Measurements from ENCODE around the gene SLC25A18. TPM values are rescaled to one million over a fixed set of nuclear protein-coding genes. Genes with fewer than 3 reads are reported as not detected.

Gene SLC25A18
- total RNA-seq, 1 experiment from 2014 or later: 0.45 TPM

- Histone ChIP-seq H3K9me3 (ENCODE audit: low read depth, low read length, poor library complexity, severe bottlenecking) (no peaks in the 10 kb centered on the region), H3K4me3 (ENCODE audit: low read depth, low read length, poor library complexity, severe bottlenecking) (no peak overlapping the region), H3K27me3 (replicated peaks; ENCODE audit: insufficient read depth, low read depth, low read length, poor library complexity) (no peaks in the 10 kb centered on the region), H3K27ac (ENCODE audit: low read depth, low read length, poor library complexity, severe bottlenecking) (no peak overlapping the region), H3K4me1 (ENCODE audit: insufficient read depth, low read length, poor library complexity, severe bottlenecking) (no peaks in the 10 kb centered on the region), H3K36me3 (ENCODE audit: insufficient read depth, low read length, poor library complexity, severe bottlenecking) (no peaks in the 10 kb centered on the region)
- CTCF ChIA-PET: interaction anchor here (0.6 kb wide), 1 partner anchor 176 kb away, joined by 6 read pairs; no protein-coding TSS in a partner anchor
- intact Hi-C loops (cut with micrococcal nuclease; ENCODE audit: unreplicated experiment): no loop called here
- TF ChIP-seq CTCF (conservative IDR thresholded peaks at IDR 0.05; ENCODE audit: low read depth, low read length): no peak
- TF ChIP-seq EZH2 (IDR thresholded peaks at IDR 0.05; ENCODE audit: borderline replicate concordance, low read depth, low read length, poor library complexity, severe bottlenecking): no peak
- BruUV-seq (replicated peaks): no TSS peak
- POLR2A ChIA-PET (ENCODE audit: low non-redundant PET): interaction anchor here (0.7 kb wide), 1 partner anchor 74 kb away, joined by 8 read pairs; no protein-coding TSS in a partner anchor
- DNase-seq (ENCODE audit: low spot score): peak; percentile 7
These were observed 26.1 kb upstream of the SLC25A18 start for GRCh38 chr22:17537155-17537554.

GRCh38 chr22:17540481-17540880, 22.8 kb upstream of the SLC25A18 start:
- Histone ChIP-seq H3K9me3 (ENCODE audit: low read depth, low read length, poor library complexity, severe bottlenecking) (no peaks in the 10 kb centered on the region), H3K36me3 (ENCODE audit: insufficient read depth, low read length, poor library complexity, severe bottlenecking) (no peaks in the 10 kb centered on the region), H3K27ac (ENCODE audit: low read depth, low read length, poor library complexity, severe bottlenecking) (no peak overlapping the region), H3K4me1 (ENCODE audit: insufficient read depth, low read length, poor library complexity, severe bottlenecking) (no peaks in the 10 kb centered on the region), H3K4me3 (ENCODE audit: low read depth, low read length, poor library complexity, severe bottlenecking) (no peak overlapping the region), H3K27me3 (replicated peaks; ENCODE audit: insufficient read depth, low read depth, low read length, poor library complexity) (no peaks in the 10 kb centered on the region)
- CTCF ChIA-PET: no interaction called here
- TF ChIP-seq CTCF (conservative IDR thresholded peaks at IDR 0.05; ENCODE audit: low read depth, low read length) (peak; percentile 50), EZH2 (IDR thresholded peaks at IDR 0.05; ENCODE audit: borderline replicate concordance, low read depth, low read length, poor library complexity, severe bottlenecking) (no peak)
- BruUV-seq (replicated peaks): no TSS peak
- DNase-seq (ENCODE audit: low spot score): no peak
- intact Hi-C loops (cut with micrococcal nuclease; ENCODE audit: unreplicated experiment): no loop called here
- POLR2A ChIA-PET (ENCODE audit: low non-redundant PET): no interaction called here

GRCh38 chr22:17541476-17541875, 21.8 kb upstream of the SLC25A18 start:
- POLR2A ChIA-PET (ENCODE audit: low non-redundant PET): no interaction called here
- intact Hi-C loops (cut with micrococcal nuclease; ENCODE audit: unreplicated experiment): no loop called here
- BruUV-seq (replicated peaks): no TSS peak
- H3K4me1 ChIP-seq (ENCODE audit: insufficient read depth, low read length, poor library complexity, severe bottlenecking): no peaks in the 10 kb centered on the region
- no peaks in the 10 kb centered on the region for H3K27me3 ChIP-seq (replicated peaks; ENCODE audit: insufficient read depth, low read depth, low read length, poor library complexity)
- no peak for DNase-seq (ENCODE audit: low spot score)
- no peak overlapping the region for H3K4me3 ChIP-seq (ENCODE audit: low read depth, low read length, poor library complexity, severe bottlenecking)
- H3K27ac ChIP-seq (ENCODE audit: low read depth, low read length, poor library complexity, severe bottlenecking): no peak overlapping the region
- no peaks in the 10 kb centered on the region for H3K9me3 ChIP-seq (ENCODE audit: low read depth, low read length, poor library complexity, severe bottlenecking)
- TF ChIP-seq CTCF (conservative IDR thresholded peaks at IDR 0.05; ENCODE audit: low read depth, low read length) (no peak), EZH2 (IDR thresholded peaks at IDR 0.05; ENCODE audit: borderline replicate concordance, low read depth, low read length, poor library complexity, severe bottlenecking) (no peak)
- H3K36me3 ChIP-seq (ENCODE audit: insufficient read depth, low read length, poor library complexity, severe bottlenecking): no peaks in the 10 kb centered on the region
- CTCF ChIA-PET: no interaction called here
